ENCODE measurements around the gene SLC35F2.
A peak's percentile ranks its signal among the peaks of the same experiment; 100 is the strongest.
"Not testable (repeated sequence)": the region's sequence is repeated elsewhere in the genome, so short reads cannot be mapped to it uniquely, and the experiment has no call there.

Gene SLC35F2, protein sequence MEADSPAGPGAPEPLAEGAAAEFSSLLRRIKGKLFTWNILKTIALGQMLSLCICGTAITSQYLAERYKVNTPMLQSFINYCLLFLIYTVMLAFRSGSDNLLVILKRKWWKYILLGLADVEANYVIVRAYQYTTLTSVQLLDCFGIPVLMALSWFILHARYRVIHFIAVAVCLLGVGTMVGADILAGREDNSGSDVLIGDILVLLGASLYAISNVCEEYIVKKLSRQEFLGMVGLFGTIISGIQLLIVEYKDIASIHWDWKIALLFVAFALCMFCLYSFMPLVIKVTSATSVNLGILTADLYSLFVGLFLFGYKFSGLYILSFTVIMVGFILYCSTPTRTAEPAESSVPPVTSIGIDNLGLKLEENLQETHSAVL

DNA sequence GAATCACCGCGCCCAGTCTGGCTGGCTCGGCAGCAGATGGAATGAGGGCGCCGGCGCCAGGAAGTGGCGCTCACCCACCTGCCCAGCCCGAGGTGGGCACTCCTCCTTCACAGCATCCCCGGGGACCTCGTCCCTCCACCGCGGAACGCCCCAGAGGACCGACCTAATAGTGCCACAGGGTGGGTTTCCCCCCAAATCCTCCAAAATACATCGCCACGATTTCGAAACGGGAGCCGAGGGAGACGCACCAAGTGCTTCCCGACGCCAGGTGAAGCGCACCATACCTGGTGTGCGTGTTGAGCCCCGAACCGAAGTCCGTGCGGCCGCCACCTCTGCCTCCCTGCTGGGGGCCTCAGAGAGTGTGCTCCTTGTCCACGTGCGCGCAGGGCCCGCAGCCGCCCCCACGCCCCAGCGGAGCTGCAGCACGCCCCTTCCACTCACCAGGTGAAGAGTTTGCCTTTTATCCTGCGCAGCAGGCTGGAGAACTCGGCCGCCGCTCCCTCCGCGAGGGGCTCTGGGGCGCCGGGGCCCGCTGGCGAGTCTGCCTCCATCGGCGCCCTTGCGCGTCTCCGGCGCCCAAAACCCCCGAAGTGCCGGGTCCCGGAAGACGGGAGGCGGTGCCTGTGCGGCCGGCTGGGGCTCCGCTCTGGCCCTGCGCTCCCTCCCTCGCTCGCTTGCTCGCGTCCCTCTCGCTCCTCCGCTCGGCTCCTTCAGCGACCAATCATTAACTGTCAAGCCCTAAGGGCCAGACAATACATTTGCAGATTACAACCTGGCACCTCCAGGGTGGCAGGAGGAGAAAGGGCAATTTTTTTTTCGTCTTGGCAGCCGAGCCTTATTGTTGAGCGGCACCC, at the start of gene SLC35F2:
Gene SLC35F2, minus strand, starts transcription at position 571 of the 854 bp plus-strand sequence. Its CDS starts 20 bp downstream, at position 551.
- H3K9me3 ChIP-seq (ENCODE audit: control insufficient read depth, insufficient read depth, low read length), result no peaks in the 10 kb centered on the region
- peak; percentile 60 for DNase-seq (ENCODE audit: low read depth, low spot score)
- H3K27ac ChIP-seq (ENCODE audit: low read length), result no peak within 1 kb of the TSS
- WGBS (ENCODE audit: insufficient coverage, insufficient read length), result no CpG with 5 or more reads among the region's 73 CpGs
- H3K4me3 ChIP-seq (ENCODE audit: low read length), result peak within 1 kb of the TSS; percentile 75
- H3K36me3 ChIP-seq (ENCODE audit: control insufficient read depth, insufficient read depth, low read length), result no peaks in the 10 kb centered on the region
- no peaks in the 10 kb centered on the region; the same call in 1 of the 2 replicates for H3K27me3 ChIP-seq (ENCODE audit: control insufficient read depth, insufficient read depth, low read length)
- H3K4me1 ChIP-seq (ENCODE audit: control insufficient read depth, insufficient read depth, low read length), result no peaks in the 10 kb centered on the region

- no CpG with 5 or more reads among the region's 23 CpGs for WGBS (ENCODE audit: insufficient coverage, insufficient read length)
- Histone ChIP-seq H3K27ac (ENCODE audit: low read length) (no peak overlapping the region), H3K4me1 (ENCODE audit: control insufficient read depth, insufficient read depth, low read length) (no peaks in the 10 kb centered on the region), H3K4me3 (ENCODE audit: low read length) (no peak overlapping the region), H3K9me3 (ENCODE audit: control insufficient read depth, insufficient read depth, low read length) (no peaks in the 10 kb centered on the region), H3K27me3 (ENCODE audit: control insufficient read depth, insufficient read depth, low read length) (no peaks in the 10 kb centered on the region), H3K36me3 (ENCODE audit: control insufficient read depth, insufficient read depth, low read length) (no peaks in the 10 kb centered on the region)
- DNase-seq (ENCODE audit: low read depth, low spot score), result no peak
Measured at GRCh38 chr11:107908211-107908610, 49.6 kb upstream of the SLC35F2 start.

DNA sequence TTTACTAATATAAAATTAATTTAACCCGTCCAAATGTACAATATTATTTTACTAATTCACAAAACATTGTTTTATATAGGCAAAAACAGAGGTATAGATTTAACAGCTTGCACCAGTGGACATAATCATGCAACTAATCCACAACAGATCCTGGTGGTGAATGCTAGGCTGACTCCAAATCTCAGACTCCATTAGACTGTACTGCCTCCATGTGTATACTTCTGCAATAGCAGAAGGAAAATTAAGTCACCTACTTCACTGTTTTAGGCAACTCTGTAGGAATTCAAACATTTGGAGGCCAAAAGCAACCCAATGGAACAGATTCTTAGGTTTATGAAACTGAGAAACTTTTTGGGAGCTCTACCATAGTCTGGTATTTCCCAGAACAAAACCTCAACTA, 39.7 kb upstream of the SLC35F2 start:
- DNase-seq (ENCODE audit: low read depth, low spot score), result no peak

GRCh38 chr11:107882095-107882820, 23.7 kb upstream of the SLC35F2 start:
- H3K27ac ChIP-seq (ENCODE audit: low read length), result no peak overlapping the region
- no peaks in the 10 kb centered on the region for H3K9me3 ChIP-seq (ENCODE audit: control insufficient read depth, insufficient read depth, low read length)
- no peak for DNase-seq (ENCODE audit: low read depth, low spot score)
- no CpG with 5 or more reads among the region's 3 CpGs for WGBS (ENCODE audit: insufficient coverage, insufficient read length)
- no peak overlapping the region for H3K4me3 ChIP-seq (ENCODE audit: low read length)
- no peaks in the 10 kb centered on the region for H3K36me3 ChIP-seq (ENCODE audit: control insufficient read depth, insufficient read depth, low read length)
- H3K4me1 ChIP-seq (ENCODE audit: control insufficient read depth, insufficient read depth, low read length), result no peaks in the 10 kb centered on the region
- no peaks in the 10 kb centered on the region for H3K27me3 ChIP-seq (ENCODE audit: control insufficient read depth, insufficient read depth, low read length)

More for the DNA sequence above, 39.7 kb upstream of the SLC35F2 start:
- no peaks in the 10 kb centered on the region for H3K9me3 ChIP-seq (ENCODE audit: control insufficient read depth, insufficient read depth, low read length)
- H3K36me3 ChIP-seq (ENCODE audit: control insufficient read depth, insufficient read depth, low read length), result no peaks in the 10 kb centered on the region
- 100% methylated on average over 1 of the region's 1 CpG for WGBS (ENCODE audit: insufficient coverage, insufficient read length)
- no peak overlapping the region for H3K4me3 ChIP-seq (ENCODE audit: low read length)
- no peaks in the 10 kb centered on the region for H3K27me3 ChIP-seq (ENCODE audit: control insufficient read depth, insufficient read depth, low read length)
- no peak overlapping the region for H3K27ac ChIP-seq (ENCODE audit: low read length)
- H3K4me1 ChIP-seq (ENCODE audit: control insufficient read depth, insufficient read depth, low read length), result no peaks in the 10 kb centered on the region

- H3K27ac ChIP-seq (ENCODE audit: low read length); H3K36me3 ChIP-seq (ENCODE audit: control insufficient read depth, insufficient read depth, low read length); H3K27me3 ChIP-seq (ENCODE audit: control insufficient read depth, insufficient read depth, low read length); H3K4me1 ChIP-seq (ENCODE audit: control insufficient read depth, insufficient read depth, low read length); H3K9me3 ChIP-seq (ENCODE audit: control insufficient read depth, insufficient read depth, low read length); DNase-seq (ENCODE audit: low read depth, low spot score); H3K4me3 ChIP-seq (ENCODE audit: low read length): not testable (repeated sequence)
- WGBS (ENCODE audit: insufficient coverage, insufficient read length), result no CpG with 5 or more reads among the region's 9 CpGs
Measured at GRCh38 chr11:107881471-107881870, 22.9 kb upstream of the SLC35F2 start.

- no peak overlapping the region for H3K4me3 ChIP-seq (ENCODE audit: low read length)
- no peak for DNase-seq (ENCODE audit: low read depth, low spot score)
- H3K36me3 ChIP-seq (ENCODE audit: control insufficient read depth, insufficient read depth, low read length), result no peaks in the 10 kb centered on the region
- no peaks in the 10 kb centered on the region for H3K4me1 ChIP-seq (ENCODE audit: control insufficient read depth, insufficient read depth, low read length)
- no peaks in the 10 kb centered on the region for H3K27me3 ChIP-seq (ENCODE audit: control insufficient read depth, insufficient read depth, low read length)
- WGBS (ENCODE audit: insufficient coverage, insufficient read length), result no CpG with 5 or more reads among the region's 2 CpGs
- H3K9me3 ChIP-seq (ENCODE audit: control insufficient read depth, insufficient read depth, low read length), result no peaks in the 10 kb centered on the region
- H3K27ac ChIP-seq (ENCODE audit: low read length), result no peak overlapping the region
Measured at GRCh38 chr11:107876141-107876540, 17.6 kb upstream of the SLC35F2 start.

- DNase-seq (ENCODE audit: low read depth, low spot score), result no peak
- H3K27me3 ChIP-seq (ENCODE audit: control insufficient read depth, insufficient read depth, low read length), result no peaks in the 10 kb centered on the region
- H3K9me3 ChIP-seq (ENCODE audit: control insufficient read depth, insufficient read depth, low read length), result no peaks in the 10 kb centered on the region
Measured at GRCh38 chr11:107864591-107864990, 6.0 kb upstream of the SLC35F2 start.

DNA sequence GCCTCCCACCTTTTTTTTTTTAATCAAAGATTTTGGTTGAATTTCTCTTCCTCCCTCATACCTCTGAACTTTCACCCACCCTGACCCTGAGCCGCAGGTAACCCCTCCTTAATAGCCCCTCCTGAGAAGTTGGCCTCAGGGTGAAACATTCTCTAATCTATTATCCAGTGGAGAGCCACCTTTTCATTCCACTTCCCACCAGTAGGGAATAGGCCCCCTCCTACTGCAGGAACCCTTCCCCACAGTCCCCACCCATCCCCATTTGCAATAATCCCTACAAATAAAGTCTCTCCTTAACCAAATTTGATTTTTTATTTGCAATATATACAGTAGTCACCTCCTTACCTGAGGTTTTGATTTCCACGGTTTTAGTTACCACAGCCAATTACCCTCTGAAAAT, 2.1 kb upstream of the SLC35F2 start:
- H3K27ac ChIP-seq (ENCODE audit: low read length), result no peak overlapping the region
- H3K27me3 ChIP-seq (ENCODE audit: control insufficient read depth, insufficient read depth, low read length), result no peaks in the 10 kb centered on the region; the same call in 1 of the 2 replicates
- H3K4me3 ChIP-seq (ENCODE audit: low read length), result no peak overlapping the region
- DNase-seq (ENCODE audit: low read depth, low spot score), result no peak
- no peaks in the 10 kb centered on the region for H3K36me3 ChIP-seq (ENCODE audit: control insufficient read depth, insufficient read depth, low read length)
- no peaks in the 10 kb centered on the region for H3K4me1 ChIP-seq (ENCODE audit: control insufficient read depth, insufficient read depth, low read length)
- no peaks in the 10 kb centered on the region for H3K9me3 ChIP-seq (ENCODE audit: control insufficient read depth, insufficient read depth, low read length)
- WGBS (ENCODE audit: insufficient coverage, insufficient read length), result no CpG with 5 or more reads among the region's 2 CpGs

More at GRCh38 chr11:107864591-107864990, 6.0 kb upstream of the SLC35F2 start:
- Histone ChIP-seq H3K4me3 (ENCODE audit: low read length) (no peak overlapping the region), H3K36me3 (ENCODE audit: control insufficient read depth, insufficient read depth, low read length) (no peaks in the 10 kb centered on the region), H3K4me1 (ENCODE audit: control insufficient read depth, insufficient read depth, low read length) (no peaks in the 10 kb centered on the region), H3K27ac (ENCODE audit: low read length) (no peak overlapping the region)
- no CpG with 5 or more reads among the region's 4 CpGs for WGBS (ENCODE audit: insufficient coverage, insufficient read length)

DNA sequence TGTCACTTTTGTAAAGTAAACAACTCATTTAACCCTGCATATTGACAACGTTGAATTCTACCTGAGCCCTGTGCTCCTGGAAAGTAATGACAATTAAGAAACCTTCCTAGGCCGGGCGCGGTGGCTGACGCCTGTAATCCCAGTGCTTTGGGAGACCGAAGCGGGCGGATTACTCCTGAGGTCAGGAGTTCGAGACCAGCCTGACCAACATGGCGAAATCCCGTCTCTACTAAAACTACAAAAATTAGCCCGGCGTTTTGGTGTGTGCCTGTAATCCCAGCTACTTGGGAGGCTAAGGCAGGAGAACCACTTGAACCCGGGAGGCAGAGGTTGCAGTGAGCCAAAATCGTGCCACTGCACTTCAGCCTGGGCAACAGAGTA, 1.6 kb upstream of the SLC35F2 start:
- H3K27ac ChIP-seq (ENCODE audit: low read length); H3K36me3 ChIP-seq (ENCODE audit: control insufficient read depth, insufficient read depth, low read length); H3K9me3 ChIP-seq (ENCODE audit: control insufficient read depth, insufficient read depth, low read length); H3K4me3 ChIP-seq (ENCODE audit: low read length); H3K27me3 ChIP-seq (ENCODE audit: control insufficient read depth, insufficient read depth, low read length); DNase-seq (ENCODE audit: low read depth, low spot score); H3K4me1 ChIP-seq (ENCODE audit: control insufficient read depth, insufficient read depth, low read length): not testable (repeated sequence)
- no CpG with 5 or more reads among the region's 15 CpGs for WGBS (ENCODE audit: insufficient coverage, insufficient read length)
